ENCODE results near the gene ST6GALNAC2.

ST6GALNAC2 gene

DNA sequence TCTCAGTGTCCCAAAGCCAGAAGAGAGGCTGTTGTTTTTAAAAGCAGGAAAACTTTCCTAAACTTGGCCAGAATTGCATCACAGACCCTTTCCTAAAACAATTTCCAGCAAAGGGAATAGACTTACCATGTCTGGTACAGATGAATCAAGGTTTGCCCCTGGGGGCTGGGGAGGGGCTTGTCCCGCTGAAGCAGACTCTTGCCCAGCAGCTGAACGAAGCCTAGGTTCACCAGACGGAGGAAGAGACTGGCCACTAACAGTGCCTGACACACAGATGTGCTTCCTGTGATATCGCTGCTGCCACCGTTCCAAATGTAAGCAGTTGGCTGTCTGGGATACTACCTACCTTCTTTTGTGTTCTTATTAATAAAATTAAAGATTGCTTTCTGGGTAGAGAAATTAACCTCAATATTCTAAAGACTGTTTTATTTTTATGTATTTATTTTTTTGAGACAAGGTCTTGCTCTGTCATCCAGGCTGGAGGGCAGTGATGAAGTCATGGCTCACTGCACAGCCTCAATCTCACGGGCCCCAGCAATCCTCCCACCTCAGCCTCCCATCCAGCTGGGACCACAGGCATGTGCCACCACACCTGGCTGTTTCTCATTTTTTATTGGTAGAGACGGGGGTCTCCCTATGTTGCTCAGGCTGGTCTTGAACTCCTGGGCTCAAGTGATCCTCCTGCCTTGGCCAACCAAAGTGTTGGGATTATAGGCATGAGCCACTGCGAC, 32.3 kb downstream of the ST6GALNAC2 start:
- no peak for DNase-seq

DNA sequence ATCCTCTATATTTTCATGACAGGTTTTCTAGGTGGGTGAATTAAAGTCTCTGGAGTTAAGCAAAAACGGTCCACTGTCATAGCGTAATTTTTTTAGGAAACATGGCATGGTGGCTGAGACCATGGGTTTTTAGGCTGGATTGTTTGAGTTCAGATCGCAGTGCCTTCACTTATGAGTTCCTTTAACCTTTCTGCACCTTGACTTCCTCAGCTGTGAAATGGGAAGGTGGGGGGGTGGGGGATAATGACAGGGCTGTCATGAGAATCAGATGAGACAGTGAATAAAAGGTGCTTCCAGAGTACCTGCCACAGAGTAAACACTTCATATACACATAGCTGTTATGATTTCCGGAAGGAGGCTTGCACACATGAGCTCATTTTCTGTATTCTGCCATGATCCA, 34.0 kb downstream of the ST6GALNAC2 start:
- DNase-seq = no peak

DNA sequence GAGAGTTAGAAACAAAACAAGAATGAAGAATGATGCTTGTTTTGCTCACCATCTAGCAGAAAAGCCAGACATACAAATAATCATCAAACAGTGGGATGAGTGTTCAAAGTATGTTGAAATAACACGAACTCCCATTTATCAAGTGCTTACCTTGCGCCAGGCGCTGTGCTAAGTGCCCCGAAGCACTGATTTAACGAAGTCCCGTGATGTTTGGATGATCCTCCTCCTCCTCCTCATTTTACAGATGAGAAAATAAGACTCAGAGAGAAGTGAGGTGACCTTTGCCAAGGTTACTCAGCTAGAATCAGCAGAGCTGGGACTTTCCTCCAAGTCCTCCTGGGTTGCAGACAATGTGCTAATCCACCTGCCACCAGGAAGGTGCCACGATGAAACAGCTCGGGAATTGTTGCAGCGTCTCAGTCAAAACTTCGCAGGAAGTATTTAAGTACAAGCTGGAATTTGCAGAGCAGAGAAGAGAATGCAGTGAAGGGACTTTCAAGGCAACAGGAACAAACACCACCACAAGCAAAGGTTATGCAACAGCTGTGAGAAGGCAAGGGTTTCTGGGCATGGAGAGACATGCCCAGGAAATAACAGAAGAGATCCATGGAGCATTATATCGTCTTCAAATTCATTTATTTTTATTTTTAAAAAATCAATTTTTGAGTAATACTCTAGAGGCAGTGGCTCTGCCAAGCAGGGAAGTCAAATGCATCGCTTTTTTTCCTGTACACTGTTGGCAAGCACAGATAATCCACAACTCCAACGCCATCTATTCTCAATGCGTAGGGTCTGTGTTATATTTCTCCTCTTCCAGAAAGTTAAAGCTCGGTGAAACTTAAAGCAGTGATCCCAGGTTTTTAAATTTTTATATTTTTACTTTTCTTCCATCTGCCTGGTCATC, 34.7 kb downstream of the ST6GALNAC2 start:
- no peak for DNase-seq

DNA sequence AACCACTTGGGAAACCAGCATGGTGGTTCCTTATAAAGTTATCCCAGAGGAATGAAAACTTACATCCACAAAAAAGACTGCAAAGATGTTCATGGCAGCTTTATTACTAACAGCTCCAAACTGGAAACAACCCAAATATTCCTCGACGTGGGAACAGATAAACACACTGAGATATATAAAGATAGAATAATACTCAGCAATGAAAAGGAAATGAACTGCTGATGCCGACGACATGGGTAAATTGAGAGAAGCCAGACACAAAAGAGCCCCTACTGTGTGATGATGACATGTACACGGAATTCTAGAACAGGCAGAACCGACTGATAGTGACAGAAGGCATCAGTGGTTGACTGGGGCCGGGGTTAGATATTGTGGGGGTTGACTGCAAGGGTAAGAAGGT, 36.1 kb downstream of the ST6GALNAC2 start:
- DNase-seq = no peak

DNA sequence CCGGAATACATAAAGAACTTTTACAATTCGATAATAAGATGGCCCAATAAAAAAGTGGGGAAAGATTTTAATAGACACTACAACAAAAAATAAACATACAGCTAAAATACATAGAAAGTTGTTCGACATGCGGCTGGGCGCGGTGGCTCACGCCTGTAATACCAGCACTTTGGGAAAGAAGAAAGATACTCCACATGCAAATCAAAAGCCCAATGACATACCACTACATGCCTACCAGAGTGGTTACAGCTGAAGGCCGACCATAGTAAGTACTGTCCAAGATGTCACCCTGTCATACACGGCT, 36.5 kb downstream of the ST6GALNAC2 start:
- no peak for DNase-seq

DNA sequence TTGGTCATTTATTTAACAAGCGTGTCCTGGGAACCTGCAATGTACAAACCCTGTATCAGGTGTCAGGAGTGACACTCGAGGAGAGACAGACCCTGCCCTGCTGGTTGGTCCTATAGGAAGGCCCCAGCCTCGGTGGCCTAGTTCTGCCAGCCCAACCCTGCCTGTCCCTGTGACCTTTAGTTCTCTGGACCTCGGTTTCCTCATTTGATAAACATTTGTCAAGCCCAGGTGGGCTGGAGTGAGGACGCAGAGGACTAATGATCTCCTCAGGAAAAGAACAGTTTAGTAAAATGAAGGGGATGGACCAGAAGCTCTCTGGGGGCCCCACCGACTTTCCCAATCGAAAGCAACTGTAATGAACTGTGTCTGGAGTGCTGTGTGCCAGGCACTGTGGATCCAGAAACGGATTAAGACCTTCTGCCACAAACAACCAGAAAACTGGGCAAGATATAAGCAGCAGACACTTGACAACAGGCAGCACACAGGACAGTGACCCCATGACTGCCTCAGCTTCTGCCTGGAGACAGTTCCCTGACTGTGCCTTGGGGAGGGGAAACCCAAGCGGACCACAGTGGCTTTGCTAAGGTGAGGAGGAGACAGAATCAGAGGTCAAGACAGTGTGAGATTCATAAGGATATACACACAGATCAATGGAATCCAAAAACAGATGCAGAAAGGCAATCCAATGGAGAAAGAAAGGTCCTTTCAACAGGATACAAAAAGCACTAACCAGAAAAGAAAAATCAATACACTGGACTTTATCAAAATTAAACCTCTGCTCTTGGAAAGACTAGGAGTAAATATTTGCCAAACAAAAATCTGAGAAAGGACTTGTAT, 37.1 kb downstream of the ST6GALNAC2 start:
- DNase-seq = no peak

DNA sequence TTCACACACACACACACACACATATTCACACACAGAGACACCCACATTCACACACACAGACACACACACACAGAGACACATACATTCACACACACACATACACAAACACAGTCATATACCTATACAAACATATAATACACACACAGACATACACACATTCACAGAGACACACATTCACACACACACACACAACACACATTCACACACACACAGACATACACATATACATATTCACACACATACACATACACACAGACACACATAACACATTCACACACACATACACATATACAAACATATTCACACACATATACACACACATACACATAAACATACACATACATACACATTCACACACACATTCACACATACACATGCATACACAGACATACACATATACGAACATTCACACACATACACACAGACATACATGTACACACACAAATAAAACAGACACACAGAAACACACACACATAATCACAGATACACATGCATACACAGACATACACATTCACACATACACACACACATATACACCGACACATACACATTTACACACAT, 37.9 kb downstream of the ST6GALNAC2 start:
- no peak for DNase-seq

DNA sequence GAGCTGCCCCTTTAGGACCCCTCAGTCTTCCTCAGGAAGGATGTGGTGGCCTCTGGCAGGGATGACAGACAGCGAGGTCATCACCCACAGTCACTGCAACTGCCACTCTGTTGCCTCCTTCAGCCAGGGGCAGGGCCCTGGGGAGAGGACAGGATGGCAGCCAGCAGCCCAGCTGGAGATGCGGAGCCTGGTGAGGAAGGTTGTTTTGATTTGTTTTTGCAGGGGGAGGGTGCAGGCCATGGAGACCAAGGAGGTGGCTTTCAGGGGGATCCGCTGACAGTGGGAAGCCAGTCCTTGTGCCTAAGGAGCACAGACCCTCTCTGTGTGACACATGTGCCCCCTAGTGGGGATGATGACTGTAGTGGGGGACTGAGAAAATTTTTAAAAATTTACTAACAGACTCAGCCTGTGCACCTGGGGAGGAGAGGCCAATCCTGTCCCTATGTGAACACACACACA, 38.4 kb downstream of the ST6GALNAC2 start:
- peak; percentile 80 for DNase-seq

DNA sequence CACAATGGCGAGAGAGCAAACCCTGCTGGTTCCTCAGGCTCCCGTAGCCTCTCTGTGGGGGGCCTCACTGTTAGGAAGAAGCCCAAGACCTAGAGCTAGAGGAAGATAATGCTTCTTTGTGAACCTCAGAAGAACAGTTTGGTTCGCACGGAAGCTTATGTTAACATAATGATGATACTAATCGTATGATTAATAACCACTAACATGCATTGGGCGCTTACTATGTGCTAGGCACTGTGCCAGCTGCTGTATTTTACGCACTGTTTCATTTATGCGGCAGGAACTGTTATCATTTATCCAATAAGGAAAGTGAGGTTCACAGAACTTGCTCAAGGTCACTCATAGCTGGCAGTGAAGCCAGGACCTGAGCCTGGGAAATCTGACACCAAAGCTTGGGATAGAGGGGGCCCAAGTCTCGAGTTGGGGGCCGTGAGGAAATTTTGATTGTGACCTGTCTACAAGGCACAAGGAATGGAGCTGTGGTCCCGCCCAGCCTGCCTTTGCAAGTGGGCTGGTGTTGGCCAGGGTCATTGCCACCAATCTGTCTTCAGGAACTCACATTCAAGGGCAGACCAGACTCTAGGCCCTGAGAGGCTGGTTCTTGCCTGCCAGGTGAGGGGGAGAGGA, 39.0 kb downstream of the ST6GALNAC2 start:
- DNase-seq = no peak

DNA sequence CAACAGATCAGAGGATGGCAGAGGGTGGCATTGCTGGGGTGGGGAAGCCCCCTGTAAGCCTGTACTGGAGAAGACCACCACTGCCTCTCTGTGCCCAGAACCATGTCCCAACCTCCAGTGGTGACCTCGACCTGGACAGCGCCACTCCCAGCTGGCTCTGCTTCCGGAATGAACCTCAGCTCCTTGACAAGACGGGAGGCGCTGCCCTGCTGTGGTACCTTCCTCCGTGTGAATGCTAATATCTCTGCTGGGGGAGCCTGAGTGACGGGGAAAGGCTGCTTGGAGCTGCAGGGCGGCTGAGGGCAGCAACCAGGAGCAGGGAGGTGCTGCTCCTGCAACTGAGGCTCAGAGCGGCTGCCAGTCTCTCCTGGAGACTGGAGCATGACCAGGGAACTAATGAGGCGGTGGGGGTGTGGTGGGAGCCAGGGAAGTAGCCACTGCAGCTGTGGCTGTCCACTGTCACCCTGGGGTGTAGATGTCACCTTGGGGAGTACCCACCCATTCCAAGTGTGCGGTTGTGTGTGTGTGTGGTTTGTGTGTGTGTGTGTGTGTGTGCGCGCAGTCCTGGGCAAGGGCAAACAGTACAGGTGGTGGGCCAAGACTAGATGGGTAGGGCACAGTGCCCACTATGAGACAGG, 39.6 kb downstream of the ST6GALNAC2 start:
- DNase-seq = no peak

DNA sequence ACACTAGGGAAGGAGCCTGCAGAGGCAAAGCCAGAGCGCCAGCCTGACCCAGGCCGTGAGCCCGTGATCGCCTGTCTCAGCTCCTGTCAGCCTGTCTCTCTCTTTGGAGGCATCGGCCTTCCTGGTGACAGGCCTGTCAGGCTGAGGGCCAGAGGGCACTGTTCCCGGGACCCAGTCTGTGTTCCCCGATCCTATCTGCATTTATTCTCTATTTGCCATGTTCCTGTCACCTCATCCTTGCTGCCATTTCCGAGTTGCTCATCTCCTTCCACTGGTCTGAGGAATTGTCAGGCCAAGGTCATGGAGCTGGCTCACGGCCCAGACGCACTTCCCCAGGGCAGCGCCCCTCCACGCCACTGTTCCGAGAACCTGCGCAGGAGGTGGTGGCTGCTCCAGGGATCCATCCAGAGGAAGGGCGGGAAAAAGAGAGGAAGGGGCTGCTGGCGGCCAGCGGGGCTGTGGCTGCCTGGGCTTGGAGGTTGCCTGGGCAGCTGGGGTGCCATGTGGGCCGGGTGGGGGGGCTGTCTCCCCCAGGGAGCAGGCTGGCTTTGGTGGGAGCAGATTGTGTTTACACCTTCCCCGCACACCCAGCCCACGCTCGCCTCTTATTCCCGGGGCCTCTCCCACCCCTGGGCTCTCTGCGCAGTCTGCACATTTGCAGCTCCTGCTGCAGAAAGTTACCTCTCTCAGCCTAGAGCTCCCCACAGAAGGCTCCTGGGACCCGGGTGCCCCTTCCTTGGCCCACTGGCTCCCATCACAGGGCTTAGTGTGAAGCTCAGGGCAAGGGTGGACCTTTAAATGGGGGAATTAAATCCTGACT, 40.9 kb downstream of the ST6GALNAC2 start:
- DNase-seq = peak; percentile 70

DNA sequence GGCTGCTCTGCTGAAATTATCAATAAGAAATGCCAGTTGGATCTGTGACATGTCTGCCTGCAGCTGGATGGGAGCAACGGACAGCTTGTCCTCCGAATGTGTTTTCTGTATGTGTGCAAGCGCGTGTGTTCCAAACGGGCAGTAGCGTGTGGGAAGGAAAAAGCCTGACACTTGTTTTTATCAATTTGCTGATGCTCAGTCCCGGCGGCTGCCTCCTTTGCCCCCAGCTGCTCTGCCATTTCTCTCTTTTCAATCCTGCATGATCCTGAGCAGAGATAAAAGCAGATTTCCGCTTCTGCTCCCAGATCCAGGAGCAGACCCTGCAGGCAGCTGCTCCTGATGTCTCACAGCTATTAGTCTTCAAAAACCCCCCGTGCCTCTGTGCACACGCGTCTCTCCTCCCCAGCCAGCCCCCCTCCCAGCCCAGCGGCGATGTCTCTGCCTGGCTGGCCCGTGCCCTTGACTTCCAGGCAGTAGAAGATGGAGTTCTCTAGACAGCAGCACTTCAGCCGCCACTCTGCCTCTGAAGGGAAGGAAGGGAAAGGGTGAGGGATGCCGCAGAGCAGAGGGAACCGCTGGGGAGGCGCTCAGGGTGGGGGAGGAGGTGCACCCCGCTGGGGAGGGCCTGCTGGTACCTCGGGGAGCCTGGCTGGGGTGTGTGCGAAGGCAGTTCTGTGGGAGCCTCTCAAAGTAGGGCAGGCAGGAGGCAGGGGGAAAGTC, 41.7 kb downstream of the ST6GALNAC2 start:
- peak; percentile 80 for DNase-seq

DNA sequence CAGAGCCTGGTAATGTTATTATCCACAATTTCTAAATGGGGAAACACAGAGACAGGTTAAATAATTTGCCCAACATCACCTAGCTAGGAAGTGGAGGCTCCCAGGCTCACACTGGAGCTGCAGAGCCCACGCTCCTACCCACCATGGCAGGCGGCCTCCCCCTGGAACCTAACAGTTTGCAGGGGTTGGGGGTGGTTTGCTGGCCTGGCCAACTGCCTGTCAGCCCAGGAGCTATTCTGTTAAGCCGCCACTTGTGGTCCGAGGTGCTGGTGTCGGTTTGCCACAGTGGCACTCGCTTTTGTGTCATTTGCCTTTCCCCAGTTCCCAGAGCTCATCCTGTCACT, 42.2 kb downstream of the ST6GALNAC2 start:
- no peak for DNase-seq

DNA sequence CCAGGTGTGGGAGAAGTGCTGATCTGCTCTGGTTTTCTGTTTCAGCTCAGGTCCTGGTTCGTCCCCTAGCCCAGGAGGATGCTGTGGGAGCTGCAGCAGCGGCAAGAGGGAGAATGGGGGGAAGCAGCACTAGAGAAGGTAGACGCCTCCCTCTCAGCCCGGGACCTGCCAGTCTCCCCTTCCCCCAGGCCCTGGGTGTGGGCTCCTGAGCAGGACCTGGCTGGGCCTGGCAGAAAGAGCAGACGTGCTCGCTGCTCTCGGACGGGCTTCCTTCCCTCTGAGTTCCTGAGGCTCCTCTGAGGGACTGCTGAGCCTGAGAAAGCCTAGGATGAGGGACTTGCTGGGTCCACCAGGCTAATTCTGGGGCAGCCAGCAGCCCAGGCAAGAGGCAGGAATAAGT, 42.7 kb downstream of the ST6GALNAC2 start:
- no peak for DNase-seq

DNA sequence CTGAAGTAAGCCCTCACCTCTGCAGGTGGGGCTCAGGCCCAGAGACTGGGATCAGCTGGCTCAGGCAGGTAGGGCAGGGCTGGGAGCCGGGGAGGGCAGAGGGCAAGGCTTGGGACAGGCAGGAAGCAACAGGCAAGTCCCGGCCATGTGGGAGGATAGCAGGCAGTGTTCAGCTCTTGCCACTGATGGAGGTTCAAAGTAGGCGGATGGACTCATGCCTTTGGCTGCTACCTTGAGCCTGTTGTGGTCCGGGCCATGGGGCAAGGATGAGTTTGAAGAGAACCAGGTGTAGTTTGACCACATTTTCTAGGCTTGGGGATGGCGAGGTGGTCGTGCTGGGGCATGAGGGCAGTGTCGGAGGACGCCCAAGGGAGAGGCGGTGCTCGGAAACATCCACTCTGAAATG, 43.1 kb downstream of the ST6GALNAC2 start:
- no peak for DNase-seq

DNA sequence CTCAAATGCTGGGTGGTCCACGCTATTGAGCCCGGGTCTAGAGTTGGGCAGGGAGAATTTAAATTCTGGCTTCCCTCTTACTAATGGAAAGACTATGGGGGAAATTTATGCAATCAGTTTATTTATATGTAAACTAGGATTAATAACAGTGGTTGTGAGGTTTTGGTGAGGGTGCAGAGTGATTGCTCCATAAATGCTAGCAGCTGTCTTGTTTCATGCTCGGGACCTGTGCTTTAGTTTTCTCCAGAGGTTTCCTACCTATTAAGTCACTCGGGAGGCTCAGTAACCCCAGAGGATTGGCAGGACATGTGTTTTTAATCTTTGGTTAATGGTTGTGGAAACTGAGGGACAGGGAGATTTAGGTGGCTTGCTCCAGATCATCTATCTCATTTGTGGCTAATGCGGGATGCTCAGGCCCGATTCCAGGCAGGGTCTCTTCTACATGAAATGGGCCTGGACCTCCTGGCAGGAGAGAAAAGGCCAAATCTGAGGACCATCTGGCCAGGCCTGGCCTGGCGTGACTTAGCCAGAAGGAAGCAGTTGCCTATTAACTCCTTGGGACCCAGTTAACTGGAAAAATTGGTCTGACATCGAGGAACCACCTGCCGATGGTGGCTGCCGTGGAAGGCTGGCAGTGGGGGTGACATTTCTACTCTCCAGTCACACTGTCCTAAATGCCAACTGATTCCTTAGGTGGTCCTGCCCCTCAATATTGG, 43.8 kb downstream of the ST6GALNAC2 start:
- peak; percentile 39 for DNase-seq

DNA sequence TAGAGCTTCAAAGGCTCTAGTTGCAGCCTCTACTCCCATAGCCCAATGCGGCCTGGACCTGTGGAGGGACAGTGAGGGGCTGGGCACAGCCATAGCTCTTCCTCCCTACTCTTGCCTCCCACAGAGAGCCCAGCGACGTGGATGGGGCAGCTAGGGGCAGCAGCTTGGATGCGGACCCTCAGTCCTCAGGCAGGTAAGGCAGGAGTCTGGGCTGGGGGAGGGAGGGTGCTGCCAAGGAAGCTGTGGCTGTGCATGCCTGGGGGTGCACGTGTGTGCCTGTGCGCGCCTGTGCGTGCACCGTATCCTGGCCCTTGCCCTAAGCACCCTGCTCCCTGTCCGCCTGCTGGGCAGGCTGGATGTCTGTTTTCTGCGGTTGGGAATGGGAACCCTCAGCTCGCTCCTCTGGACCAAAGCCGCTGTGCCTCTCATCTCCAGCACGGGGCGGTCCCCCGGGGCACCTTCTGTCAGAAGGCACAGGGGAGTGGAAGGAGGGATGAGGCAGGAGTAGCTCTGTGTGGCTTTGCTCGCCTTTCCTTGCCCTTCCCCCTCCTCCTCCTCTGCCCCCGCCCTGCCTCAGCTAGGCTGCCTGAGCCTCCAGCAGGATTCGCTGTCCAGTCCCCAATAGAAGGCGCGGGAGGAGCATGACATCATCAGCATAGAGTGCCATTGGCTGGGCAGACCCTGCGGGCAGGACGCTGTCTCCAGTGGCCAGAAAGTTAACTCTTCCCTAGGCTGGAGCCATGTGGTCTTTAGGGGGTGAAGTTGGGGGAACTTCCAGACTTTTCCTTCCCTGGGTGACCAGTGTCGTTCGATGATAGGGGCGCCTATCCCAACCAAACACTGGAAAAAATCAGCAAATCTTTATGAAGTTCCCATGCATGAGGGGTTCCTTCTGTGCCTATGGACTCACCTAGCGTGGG, 45.0 kb downstream of the ST6GALNAC2 start:
- peak; percentile 90 for DNase-seq

DNA sequence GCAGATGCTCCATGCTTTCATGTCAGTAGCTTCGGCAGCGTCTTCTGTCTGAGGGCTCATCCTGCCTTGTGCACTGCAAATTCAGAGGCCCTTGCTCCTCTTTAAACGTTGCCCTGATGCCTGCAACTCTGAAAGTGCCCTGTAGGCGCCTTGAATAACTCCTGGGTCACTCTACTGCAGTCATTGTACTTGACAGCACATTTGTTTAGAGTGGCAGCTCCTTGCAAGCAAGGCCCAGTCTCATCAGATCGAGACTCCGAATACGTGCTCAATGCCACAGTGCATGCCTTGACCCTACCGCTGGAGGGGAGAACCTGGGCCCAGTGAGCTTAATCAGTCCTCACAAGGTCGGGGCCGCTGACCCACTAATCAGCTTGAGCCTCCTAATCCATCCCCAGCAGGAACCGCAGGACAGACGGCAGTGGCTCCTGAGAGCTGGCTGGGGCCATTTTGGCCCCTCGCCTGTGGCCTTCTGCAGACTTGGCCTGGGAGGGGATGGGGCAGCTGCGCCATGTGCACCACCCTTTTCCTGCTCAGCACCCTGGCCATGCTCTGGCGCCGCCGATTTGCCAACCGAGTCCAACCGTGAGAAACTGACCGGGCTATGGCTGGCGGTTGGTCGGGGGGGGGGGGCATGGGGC, 45.9 kb downstream of the ST6GALNAC2 start, which contains the start of gene PRCD:
Gene PRCD, plus strand, starts transcription at position 414 of the 641 bp plus-strand sequence. Its CDS starts 98 bp downstream, at position 512.
- DNase-seq = no peak

All from retina (tissue), 1 donor.